Activated T-cell treated with anti-CD3 and anti-CD28 coated beads, Interleukin-2, amount 50 U/mL, for 48 hours (primary cell): ENCODE measurements around the gene ZNF410.

ENCODE experiments used
- DNase-seq, 2 experiments: peaks; one replicate each; pipeline ENCODE4 v3.0.0-alpha.2; 2020

Gene ZNF410

GRCh38 chr14:73958591-73958990 lies 71.9 kb downstream of the ZNF410 start:
- DNase-seq, result no peak

- DNase-seq, result no peak
Observed at GRCh38 chr14:73961192-73961591, 74.5 kb downstream of the ZNF410 start.

GRCh38 chr14:73965216-73965615 lies 78.6 kb downstream of the ZNF410 start:
- no peak for DNase-seq

- DNase-seq, result no peak
Observed at GRCh38 chr14:73968885-73969284, 82.2 kb downstream of the ZNF410 start.

GRCh38 chr14:73973497-73973896 lies 86.8 kb downstream of the ZNF410 start:
- no peak for DNase-seq

- no peak for DNase-seq
Observed at GRCh38 chr14:73976125-73976524, 89.5 kb downstream of the ZNF410 start.

- no peak for DNase-seq
Observed at GRCh38 chr14:73977896-73978295, 91.2 kb downstream of the ZNF410 start.
